ENCODE data around the gene C16orf92.
A peak's percentile ranks its signal among the peaks of the same experiment; 100 is the strongest.

C16orf92 gene, protein sequence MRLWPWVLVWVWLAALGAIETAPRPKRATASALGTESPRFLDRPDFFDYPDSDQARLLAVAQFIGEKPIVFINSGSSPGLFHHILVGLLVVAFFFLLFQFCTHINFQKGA

DNA sequence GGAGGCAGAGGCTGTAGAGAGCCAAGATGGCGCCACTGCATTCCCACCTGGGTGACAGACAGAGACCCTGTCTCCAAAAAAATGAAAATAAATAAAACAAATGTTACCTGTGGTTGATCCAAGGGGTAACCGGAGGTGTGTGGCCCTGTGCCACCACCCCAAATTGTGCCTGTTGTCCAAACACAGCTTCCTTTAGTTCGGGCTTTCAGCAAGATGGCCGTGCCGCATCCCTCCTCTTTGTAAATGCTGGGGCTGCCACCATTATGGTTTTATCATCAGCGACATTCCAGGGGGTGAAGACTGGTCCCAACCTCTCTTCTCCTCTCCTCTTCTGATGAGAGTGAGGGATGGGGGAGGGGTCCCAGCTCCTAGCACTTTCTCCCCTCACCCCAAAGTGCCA, at the start of gene C16orf92:
Gene C16orf92, plus strand, starts transcription at position 312 of the 400 bp plus-strand sequence. CDS start 143 bp downstream, outside the sequence.
- no peak for DNase-seq
- peaks cover 25% of the 10 kb centered on the region for H3K27me3 Mint-ChIP-seq
- H3K4me3 Mint-ChIP-seq: no peak within 1 kb of the TSS
- peaks cover 8% of the 10 kb centered on the region for H3K4me1 Mint-ChIP-seq (ENCODE audit: low read depth)
- H3K27ac Mint-ChIP-seq: no peak within 1 kb of the TSS
- no peaks in the 10 kb centered on the region for H3K9me3 Mint-ChIP-seq
- no peaks in the 10 kb centered on the region for H3K36me3 Mint-ChIP-seq (ENCODE audit: low read depth)

GRCh38 chr16:29973384-29974246, 49.4 kb upstream of the C16orf92 start, which contains the start of gene TAOK2:
TAOK2 (plus strand) TSS chr16:29973868; CDS start chr16:29977773, 3,905 bp downstream.
- Mint-ChIP-seq H3K9me3 (peaks cover 8% of the 10 kb centered on the region), H3K27ac (peak within 1 kb of the TSS; percentile 95), H3K4me1 (ENCODE audit: low read depth) (peaks cover 35% of the 10 kb centered on the region), H3K27me3 (no peaks in the 10 kb centered on the region), H3K4me3 (peak within 1 kb of the TSS; percentile 93), H3K36me3 (ENCODE audit: low read depth) (peaks cover 62% of the 10 kb centered on the region)
- peak; percentile 98 for DNase-seq

DNA sequence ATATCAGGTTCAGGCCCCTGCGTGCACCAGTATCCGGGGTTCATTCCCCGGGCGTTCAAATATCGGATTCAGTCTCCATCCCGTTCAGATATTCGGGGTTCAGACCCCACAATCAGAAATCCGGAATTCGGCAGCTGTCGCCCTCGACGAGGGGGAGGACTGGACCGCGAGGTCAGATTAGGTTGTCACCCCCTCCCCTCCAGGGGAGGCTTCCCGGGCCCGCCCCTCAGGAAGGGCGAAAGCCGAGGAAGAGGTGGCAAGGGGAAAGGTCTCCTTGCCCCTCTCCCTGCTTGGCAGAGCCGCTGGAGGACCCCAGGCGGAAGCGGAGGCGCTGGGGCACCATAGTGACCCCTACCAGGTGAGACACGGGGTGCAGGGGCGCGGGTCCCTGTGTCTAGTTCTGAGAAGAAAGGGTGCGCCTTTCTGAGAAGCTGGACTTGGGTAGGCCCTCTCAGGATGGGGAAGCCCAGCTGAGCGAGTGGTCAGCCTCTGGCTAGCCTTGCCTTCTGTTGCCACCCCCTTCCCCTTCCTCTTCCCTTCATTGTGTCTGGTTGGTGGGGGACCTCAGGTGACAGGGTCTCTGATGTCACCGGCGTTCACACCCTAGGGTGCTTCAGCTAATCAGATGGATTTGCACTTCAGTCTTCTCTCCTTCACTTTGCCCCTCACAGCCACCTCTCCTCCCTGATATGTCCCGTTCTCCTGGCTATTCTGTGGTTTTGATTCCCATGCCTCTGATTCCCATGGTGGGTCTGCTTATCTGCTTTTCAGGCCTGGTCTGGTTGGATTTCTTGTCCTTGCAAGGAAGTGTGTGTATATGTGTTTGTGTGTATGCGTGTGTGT, 48.5 kb upstream of the C16orf92 start:
- H3K36me3 Mint-ChIP-seq (ENCODE audit: low read depth): peaks cover 66% of the 10 kb centered on the region
- H3K27me3 Mint-ChIP-seq: no peaks in the 10 kb centered on the region
- H3K4me3 Mint-ChIP-seq: peak overlapping the region; percentile 93
- peaks cover 35% of the 10 kb centered on the region for H3K4me1 Mint-ChIP-seq (ENCODE audit: low read depth)
- peak; percentile 42 for DNase-seq
- peaks cover 8% of the 10 kb centered on the region for H3K9me3 Mint-ChIP-seq
- H3K27ac Mint-ChIP-seq: peak overlapping the region; percentile 95

DNA sequence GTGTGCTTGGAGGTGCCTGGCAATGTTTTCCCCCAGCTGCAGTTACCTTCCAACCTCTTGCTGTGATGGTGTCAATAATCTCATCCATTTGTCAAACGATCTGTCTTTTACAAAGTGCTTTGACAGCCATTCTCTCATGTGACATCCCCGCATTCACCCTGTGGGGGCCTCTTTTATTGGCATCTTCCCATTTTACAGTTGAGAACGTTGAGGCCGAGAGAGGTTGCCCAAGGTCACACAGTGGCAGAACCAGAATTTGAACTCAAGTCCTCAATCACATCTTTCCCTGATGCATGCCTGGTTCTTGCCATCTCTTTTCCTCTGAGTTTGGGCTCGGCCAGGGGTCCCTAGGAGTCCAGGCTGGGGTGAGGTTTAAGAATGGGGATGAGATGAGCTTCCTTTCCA, 47.9 kb upstream of the C16orf92 start:
- Mint-ChIP-seq H3K9me3 (peaks cover 8% of the 10 kb centered on the region), H3K27me3 (no peaks in the 10 kb centered on the region), H3K4me3 (peak overlapping the region; percentile 93), H3K36me3 (ENCODE audit: low read depth) (peaks cover 67% of the 10 kb centered on the region), H3K4me1 (ENCODE audit: low read depth) (peaks cover 35% of the 10 kb centered on the region), H3K27ac (peak overlapping the region; percentile 95)
- DNase-seq: no peak

GRCh38 chr16:29975811-29976511, 47.0 kb upstream of the C16orf92 start:
- no peak for DNase-seq
- peaks cover 8% of the 10 kb centered on the region for H3K9me3 Mint-ChIP-seq
- peak overlapping the region; percentile 95 for H3K27ac Mint-ChIP-seq
- peaks cover 35% of the 10 kb centered on the region for H3K4me1 Mint-ChIP-seq (ENCODE audit: low read depth)
- peak overlapping the region; percentile 93 for H3K4me3 Mint-ChIP-seq
- no peaks in the 10 kb centered on the region for H3K27me3 Mint-ChIP-seq
- peaks cover 75% of the 10 kb centered on the region for H3K36me3 Mint-ChIP-seq (ENCODE audit: low read depth)

- peaks cover 81% of the 10 kb centered on the region for H3K36me3 Mint-ChIP-seq (ENCODE audit: low read depth)
- peaks cover 35% of the 10 kb centered on the region for H3K4me1 Mint-ChIP-seq (ENCODE audit: low read depth)
- H3K27ac Mint-ChIP-seq: peak overlapping the region; percentile 95
- H3K27me3 Mint-ChIP-seq: no peaks in the 10 kb centered on the region
- no peak overlapping the region for H3K4me3 Mint-ChIP-seq
- H3K9me3 Mint-ChIP-seq: peaks cover 8% of the 10 kb centered on the region
- no peak for DNase-seq
Observed at GRCh38 chr16:29977063-29977825, 45.8 kb upstream of the C16orf92 start.

- Mint-ChIP-seq H3K36me3 (ENCODE audit: low read depth) (peaks cover 84% of the 10 kb centered on the region), H3K27me3 (no peaks in the 10 kb centered on the region), H3K27ac (peak overlapping the region; percentile 31), H3K4me1 (ENCODE audit: low read depth) (peaks cover 31% of the 10 kb centered on the region), H3K9me3 (peaks cover 4% of the 10 kb centered on the region), H3K4me3 (no peak overlapping the region)
- no peak for DNase-seq
Observed at GRCh38 chr16:29978081-29978480, 44.9 kb upstream of the C16orf92 start.

DNA sequence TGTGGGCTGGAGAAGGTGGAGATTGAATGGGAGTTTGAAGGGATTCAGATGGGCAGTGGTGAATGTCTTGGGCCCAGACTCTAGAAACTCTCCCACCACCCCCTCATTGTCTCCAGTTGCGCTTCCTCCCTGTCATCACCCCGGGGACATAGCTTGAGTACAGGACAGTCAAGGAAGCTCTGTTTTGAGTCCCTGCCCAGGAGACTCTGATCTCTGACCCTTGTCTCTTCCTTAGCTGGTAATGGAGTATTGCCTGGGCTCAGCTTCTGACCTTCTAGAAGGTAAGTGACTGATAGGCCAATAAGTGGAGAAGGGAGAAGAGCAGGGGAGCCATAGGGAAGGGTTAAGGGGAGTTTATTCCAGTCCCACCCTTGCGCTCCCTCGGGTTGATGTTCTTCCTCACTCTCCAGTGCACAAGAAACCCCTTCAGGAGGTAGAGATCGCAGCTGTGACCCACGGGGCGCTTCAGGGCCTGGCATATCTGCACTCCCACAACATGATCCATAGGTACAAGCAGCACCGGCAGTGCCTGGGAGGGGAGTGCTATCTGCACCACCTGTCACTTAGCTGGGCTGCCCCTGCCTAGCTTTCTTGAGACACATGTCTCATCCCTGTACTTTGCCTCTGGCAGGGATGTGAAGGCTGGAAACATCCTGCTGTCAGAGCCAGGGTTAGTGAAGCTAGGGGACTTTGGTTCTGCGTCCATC, 44.3 kb upstream of the C16orf92 start:
- Mint-ChIP-seq H3K4me3 (no peak overlapping the region), H3K36me3 (ENCODE audit: low read depth) (peaks cover 86% of the 10 kb centered on the region), H3K9me3 (no peaks in the 10 kb centered on the region), H3K27ac (peak overlapping the region; percentile 20), H3K27me3 (no peaks in the 10 kb centered on the region), H3K4me1 (ENCODE audit: low read depth) (peaks cover 27% of the 10 kb centered on the region)
- no peak for DNase-seq

DNA sequence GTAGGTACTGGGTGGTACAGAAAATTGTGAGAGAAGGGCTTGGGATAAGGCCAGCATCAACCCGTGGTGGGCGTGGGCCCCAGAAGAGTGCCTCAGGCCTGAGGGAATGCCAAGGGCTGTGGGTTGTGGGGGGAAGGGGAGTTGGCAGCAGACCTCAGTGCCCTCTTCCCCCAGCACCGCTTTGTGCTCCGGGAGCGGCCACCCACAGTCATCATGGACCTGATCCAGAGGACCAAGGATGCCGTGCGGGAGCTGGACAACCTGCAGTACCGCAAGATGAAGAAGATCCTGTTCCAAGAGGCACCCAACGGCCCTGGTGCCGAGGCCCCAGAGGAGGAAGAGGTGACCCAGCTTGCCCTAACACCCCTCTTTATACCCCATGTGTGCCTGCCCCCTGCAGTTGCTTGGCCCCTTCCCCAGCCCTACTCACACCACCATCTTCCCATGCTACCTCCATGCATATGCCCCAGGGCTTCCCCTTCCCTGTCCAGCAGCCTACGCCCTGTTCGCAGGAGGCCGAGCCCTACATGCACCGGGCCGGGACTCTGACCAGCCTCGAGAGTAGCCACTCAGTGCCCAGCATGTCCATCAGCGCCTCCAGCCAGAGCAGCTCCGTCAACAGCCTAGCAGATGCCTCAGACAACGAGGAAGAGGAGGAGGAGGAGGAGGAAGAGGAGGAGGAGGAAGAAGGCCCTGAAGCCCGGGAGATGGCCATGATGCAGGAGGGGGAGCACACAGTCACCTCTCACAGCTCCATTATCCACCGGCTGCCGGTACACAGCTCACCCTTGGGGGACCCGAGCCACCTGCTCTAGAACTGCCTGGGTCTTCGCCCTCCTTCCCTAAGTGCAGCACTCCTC, 40.2 kb upstream of the C16orf92 start:
- H3K4me3 Mint-ChIP-seq: no peak overlapping the region
- H3K9me3 Mint-ChIP-seq: no peaks in the 10 kb centered on the region
- no peak overlapping the region for H3K27ac Mint-ChIP-seq
- no peaks in the 10 kb centered on the region for H3K27me3 Mint-ChIP-seq
- no peaks in the 10 kb centered on the region for H3K4me1 Mint-ChIP-seq (ENCODE audit: low read depth)
- DNase-seq: no peak
- H3K36me3 Mint-ChIP-seq (ENCODE audit: low read depth): peaks cover 94% of the 10 kb centered on the region

GRCh38 chr16:29983420-29984136, 39.4 kb upstream of the C16orf92 start:
- H3K9me3 Mint-ChIP-seq: no peaks in the 10 kb centered on the region
- no peak for DNase-seq
- no peaks in the 10 kb centered on the region for H3K4me1 Mint-ChIP-seq (ENCODE audit: low read depth)
- no peak overlapping the region for H3K27ac Mint-ChIP-seq
- peaks cover 94% of the 10 kb centered on the region for H3K36me3 Mint-ChIP-seq (ENCODE audit: low read depth)
- no peaks in the 10 kb centered on the region for H3K27me3 Mint-ChIP-seq
- no peak overlapping the region for H3K4me3 Mint-ChIP-seq

- Mint-ChIP-seq H3K9me3 (no peaks in the 10 kb centered on the region), H3K4me1 (ENCODE audit: low read depth) (no peaks in the 10 kb centered on the region), H3K27ac (no peak overlapping the region), H3K27me3 (no peaks in the 10 kb centered on the region), H3K36me3 (ENCODE audit: low read depth) (peaks cover 93% of the 10 kb centered on the region), H3K4me3 (no peak overlapping the region)
- no peak for DNase-seq
Observed at GRCh38 chr16:29984137-29984763, 38.7 kb upstream of the C16orf92 start.

DNA sequence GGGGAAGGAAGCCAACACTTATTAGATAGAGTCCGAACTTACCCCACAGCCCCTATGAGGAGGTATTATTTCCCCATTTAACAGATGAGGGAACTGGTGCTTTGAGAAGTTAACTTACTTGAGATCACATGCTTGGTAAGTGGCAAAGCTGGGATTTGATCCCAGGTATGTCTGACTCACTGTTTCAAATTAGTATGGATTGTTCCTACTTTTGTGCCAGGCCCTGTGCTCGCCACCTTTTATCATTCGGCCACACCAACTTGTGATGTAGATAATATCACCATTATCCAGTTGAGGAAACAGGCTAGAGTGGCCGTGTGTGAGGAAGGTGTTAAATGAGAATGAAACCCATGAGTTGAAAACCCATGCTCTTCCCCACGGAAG, 38.2 kb upstream of the C16orf92 start:
- H3K36me3 Mint-ChIP-seq (ENCODE audit: low read depth): peaks cover 93% of the 10 kb centered on the region

More for the DNA sequence above, 38.2 kb upstream of the C16orf92 start:
- no peak overlapping the region for H3K4me3 Mint-ChIP-seq
- H3K9me3 Mint-ChIP-seq: no peaks in the 10 kb centered on the region
- no peaks in the 10 kb centered on the region for H3K27me3 Mint-ChIP-seq
- no peaks in the 10 kb centered on the region for H3K4me1 Mint-ChIP-seq (ENCODE audit: low read depth)
- no peak overlapping the region for H3K27ac Mint-ChIP-seq
- DNase-seq: no peak
